NCI-H2227 treated with DMSO at 0.1 percent for 48 hours (cell line): ENCODE data around the gene CORT.
"Not testable (repeated sequence)": the region's sequence is repeated elsewhere in the genome, so short reads cannot be mapped to it uniquely, and the experiment has no call there.

Experiments used
- DNase-seq: peaks from one replicate; lab custom pipeline; 2025; lab: John Stamatoyannopoulos, UW

CORT gene, protein sequence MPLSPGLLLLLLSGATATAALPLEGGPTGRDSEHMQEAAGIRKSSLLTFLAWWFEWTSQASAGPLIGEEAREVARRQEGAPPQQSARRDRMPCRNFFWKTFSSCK

GRCh38 chr1:10449751-10450150 lies at the start of gene CORT:
Gene CORT, plus strand, starts transcription at chr1:10450031. Its CDS starts 193 bp downstream, at chr1:10450224.
- DNase-seq: peak; percentile 51

- no peak for DNase-seq
These were observed 48.5 kb upstream of the CORT start for GRCh38 chr1:10401281-10401680.

GRCh38 chr1:10402729-10403274 lies 47.0 kb upstream of the CORT start:
- no peak for DNase-seq

DNA sequence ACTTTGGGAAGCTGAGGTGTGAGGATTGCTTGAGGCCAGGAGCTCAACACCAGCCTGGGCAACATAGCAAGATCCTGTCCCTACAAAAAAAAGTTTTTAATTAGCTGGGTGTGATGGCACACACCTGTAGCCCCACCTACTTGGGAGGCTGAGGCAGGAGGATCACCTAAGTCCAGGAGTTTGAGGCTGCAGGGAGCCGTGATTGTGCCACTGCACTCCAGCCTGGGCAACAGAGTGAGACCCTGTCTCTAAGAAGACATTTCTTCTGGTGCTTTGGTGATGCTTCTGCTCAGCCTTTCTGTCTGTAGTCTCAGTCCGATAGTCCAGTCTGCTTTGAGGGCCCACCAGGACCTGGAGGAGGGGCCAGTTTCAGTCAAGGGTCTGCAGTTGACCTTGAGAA lies 42.6 kb upstream of the CORT start:
- DNase-seq: no peak

DNA sequence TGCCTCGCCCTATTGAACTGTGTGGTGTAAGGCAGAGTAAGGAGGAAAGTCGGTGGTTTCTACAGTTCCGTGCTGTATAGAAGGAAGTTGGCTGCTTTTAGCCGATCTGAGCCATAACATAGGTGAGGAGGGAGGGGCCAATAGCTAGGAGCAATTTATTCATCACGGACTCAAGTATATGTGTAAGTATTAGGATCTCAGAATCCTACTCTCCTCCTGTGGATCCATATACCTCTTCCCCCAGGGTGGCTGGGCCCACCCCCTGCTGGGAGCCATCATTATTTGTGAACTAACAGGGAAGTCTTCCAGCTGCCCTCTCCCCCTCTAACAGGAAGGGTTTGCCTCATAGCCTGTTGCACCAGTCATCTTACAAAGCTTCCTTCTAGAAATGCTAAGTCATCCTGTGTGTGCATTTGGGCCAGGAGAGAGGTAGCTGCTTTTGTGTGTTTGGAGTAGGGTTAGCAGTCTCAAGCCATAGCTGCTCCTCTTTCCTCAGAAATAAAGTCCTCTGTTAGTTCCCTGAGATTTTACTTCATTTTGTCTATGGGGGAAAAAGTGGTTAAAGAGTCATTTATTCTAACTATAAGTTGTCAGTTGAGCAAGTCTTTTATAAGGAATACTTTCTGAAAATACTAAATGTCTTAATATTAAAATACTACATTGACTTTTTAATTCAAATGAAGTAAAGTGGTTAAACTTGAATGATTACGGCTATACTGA lies 34.5 kb upstream of the CORT start:
- DNase-seq: no peak

GRCh38 chr1:10415967-10416366 lies 33.9 kb upstream of the CORT start:
- DNase-seq: not testable (repeated sequence)

- not testable (repeated sequence) for DNase-seq
These were observed 31.1 kb upstream of the CORT start for GRCh38 chr1:10418741-10419140.

GRCh38 chr1:10419351-10419750 lies 30.5 kb upstream of the CORT start:
- no peak for DNase-seq

DNA sequence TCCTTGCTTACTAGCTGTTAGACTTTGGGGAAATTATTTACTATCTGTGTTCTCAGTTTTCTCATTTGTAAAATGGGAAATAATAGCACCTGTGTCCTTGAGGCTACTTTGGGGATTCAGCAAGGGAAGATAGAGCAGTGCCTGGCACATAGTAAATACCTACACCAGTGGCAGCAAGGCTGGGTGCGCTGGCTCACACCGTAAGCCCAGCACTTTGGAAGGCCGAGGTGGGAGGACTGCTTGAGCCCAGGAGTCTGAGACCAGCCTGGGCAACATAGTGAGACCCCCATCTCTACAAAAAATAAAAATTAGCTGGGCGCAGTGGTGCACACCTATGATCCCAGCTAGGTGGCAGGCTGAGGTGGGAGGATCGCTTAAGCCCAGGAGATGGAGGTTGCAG lies 28.2 kb upstream of the CORT start:
- DNase-seq: no peak

DNA sequence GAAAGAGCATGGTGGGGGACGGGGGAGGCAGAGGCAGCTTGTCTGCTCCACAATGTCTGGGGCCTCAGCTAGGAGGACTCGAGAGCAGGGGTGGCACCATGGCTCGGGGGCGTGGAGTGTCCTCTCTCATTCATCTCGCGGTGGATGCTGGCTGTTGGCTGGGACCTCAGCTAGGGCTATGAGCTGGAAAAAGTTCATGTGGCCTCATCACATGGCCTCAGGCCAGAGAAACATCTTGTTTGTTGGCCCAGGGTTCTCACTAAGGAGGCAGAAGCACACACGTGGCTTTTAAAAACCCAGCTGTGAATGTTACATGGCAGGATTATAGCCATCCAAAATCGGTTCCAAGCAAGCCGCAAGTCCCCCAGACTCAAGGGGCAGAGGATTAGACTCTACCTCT lies 25.8 kb upstream of the CORT start:
- no peak for DNase-seq

DNA sequence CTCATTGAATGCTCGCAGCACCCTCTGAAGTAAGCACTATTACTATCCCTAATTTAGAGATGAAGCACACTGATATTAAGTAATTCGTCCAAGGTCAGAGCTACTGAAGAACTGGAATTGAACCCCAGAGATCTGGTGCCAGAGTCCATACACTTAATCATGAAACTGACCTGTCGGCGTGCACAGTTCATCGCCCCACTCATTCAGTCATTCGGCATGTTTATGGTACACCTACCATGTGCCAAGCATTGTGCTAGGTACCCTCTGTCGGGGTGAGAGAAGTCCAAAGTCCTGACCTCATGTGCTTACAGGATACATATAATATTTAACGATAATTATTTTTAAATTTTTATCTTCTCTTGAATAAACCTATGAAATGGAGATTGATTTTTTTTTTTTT lies 25.2 kb upstream of the CORT start:
- DNase-seq: no peak

DNA sequence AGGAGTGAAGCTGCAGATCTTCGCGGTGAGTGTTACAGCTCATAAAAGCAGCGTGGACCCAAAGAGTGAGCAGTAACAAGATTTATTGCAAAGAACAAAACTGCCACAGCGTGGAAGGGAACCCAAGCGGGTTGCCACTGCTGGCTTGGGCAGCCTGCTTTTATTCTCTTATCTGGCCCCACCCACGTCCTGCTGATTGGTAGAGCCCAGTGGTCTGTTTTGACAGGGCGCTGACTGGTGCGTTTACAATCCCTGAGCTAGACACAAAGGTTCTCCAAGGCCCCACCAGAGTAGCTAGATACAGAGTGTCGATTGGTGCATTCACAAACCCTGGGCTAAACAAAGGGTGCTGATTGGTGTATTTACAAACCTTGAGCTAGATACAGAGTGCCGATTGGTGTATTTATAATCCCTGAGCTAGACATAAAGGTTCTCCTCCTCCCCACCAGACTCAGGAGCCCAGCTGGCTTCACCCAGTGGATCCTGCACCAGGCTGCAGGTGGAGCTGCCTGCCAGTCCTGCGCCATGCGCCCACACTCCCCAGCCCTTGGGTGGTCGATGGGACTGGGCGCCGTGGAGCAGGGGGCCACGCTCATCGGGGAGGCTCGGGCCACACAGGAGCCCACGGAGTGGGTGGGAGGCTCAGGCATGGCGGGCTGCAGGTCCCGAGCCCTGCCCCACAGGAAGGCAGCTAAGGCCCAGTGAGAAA lies 23.9 kb upstream of the CORT start:
- not testable (repeated sequence) for DNase-seq

DNA sequence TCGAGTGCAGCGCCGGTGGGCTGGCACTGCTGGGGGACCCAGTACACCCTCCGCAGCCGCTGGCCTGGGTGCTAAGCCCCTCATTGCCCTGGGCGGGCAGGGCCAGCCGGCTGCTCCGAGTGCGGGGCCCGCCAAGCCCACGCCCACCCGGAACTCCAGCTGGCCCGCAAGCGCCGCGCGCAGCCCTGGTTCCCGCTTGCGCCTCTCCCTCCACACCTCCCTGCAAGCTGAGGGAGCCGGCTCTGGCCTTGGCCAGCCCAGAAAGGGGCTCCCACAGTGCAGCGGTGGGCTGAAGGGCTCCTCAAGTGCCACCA lies 23.3 kb upstream of the CORT start:
- DNase-seq: not testable (repeated sequence)

GRCh38 chr1:10428984-10429383 lies 20.8 kb upstream of the CORT start:
- no peak for DNase-seq

GRCh38 chr1:10429868-10430215 lies 20.0 kb upstream of the CORT start:
- no peak for DNase-seq

DNA sequence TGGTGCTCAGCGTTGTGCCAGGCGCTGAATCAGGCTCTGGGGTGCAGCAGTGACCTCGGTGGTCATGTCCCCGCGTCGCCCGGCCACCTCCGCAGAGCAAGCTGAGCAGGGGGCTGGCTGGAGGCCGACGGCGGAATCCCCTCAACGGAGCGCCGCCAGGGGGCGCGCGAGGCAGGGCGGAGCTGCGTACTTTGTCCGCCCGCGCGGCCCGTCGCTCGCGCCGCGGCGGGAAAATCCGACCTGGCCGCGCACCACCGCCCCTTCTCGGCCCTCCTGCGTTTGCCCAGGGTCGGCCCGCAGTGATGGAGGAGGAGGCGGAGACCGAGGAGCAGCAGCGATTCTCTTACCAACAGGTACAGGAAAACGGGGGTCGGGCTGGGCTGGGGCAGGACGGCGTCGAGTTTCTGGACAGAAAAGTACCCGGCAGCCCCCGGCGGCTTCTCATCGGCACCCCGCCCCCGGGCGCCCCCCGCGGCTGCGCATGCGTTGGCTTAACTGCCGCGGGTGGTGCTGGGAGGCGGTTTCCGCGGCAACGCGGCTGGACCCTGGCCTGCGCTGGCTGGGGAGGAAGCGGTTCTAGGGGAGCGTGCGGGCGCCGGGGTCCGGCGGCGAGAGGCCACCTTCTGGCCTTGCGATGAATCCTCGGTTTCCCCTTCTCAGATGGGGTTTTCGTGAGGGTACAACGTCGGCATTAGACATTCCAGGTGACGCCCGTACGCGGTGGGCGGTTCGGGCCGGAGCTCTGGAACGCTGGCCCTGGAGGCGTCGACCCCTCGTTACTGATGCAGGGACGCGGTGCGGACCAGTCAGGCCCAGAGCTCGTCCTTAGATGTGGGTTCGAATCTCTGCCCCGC lies 19.4 kb upstream of the CORT start, which contains the start of gene CENPS:
Gene CENPS, plus strand, starts transcription at position 218 of the 854 bp plus-strand sequence. Its CDS starts 85 bp downstream, at position 303.
- DNase-seq: peak; percentile 94

- DNase-seq: no peak
These were observed 18.6 kb upstream of the CORT start for GRCh38 chr1:10431070-10431730.

- no peak for DNase-seq
These were observed 16.7 kb upstream of the CORT start for GRCh38 chr1:10432910-10433700.

- DNase-seq: no peak
These were observed 16.0 kb upstream of the CORT start for GRCh38 chr1:10433790-10434189.

- DNase-seq: no peak
These were observed 15.2 kb upstream of the CORT start for GRCh38 chr1:10434590-10434989.

DNA sequence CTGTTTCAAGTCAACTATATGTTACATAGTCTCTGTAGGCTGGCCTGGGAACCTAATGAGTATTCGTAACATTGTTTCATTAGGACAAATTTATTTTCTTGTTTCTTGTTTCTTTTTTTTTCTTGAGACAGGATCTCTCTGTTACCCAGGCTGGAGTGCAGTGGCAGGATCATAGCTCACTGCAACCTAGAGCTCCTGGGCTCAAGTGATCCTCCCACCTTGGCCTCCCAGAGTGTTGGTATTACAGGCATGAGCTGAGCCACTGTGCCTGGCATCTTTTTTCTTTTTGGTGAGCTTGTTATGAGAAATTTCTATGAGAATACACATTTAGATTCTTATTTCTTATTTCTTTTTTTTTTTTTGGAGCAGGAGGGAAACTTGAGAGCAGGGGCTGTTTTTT lies 12.8 kb upstream of the CORT start:
- no peak for DNase-seq
